ENCODE measurements around the gene PRSS37. TPM values are rescaled to one million over a fixed set of nuclear protein-coding genes. Genes with fewer than 3 reads are reported as not detected.

Gene PRSS37
- total RNA-seq: not detected

- DNase-seq: no peak
- no peak for ATAC-seq
- Mint-ChIP-seq H3K4me3 (no peak within 1 kb of the TSS), H3K27me3 (no peaks in the 10 kb centered on the region), H3K27ac (no peak within 1 kb of the TSS), H3K36me3 (no peaks in the 10 kb centered on the region), H3K9me3 (ENCODE audit: low read depth) (no peaks in the 10 kb centered on the region), H3K4me1 (no peaks in the 10 kb centered on the region)
- CTCF ChIA-PET: no interaction called here
Observed at GRCh38 chr7:141841385-141841784, at the start of gene PRSS37. Gene PRSS37 (minus strand): TSS chr7:141841485. CDS start chr7:141841049, 436 bp downstream.

- H3K4me1 Mint-ChIP-seq: no peaks in the 10 kb centered on the region
- ATAC-seq (no peak), DNase-seq (no peak)
- H3K4me3 Mint-ChIP-seq: no peak overlapping the region
- no peaks in the 10 kb centered on the region for H3K9me3 Mint-ChIP-seq (ENCODE audit: low read depth)
- CTCF ChIA-PET: interaction anchor here (0.9 to 1.5 kb wide), 2 partner anchors 11 to 234 kb away, joined by 3 read pairs; no protein-coding TSS in a partner anchor
- H3K27ac Mint-ChIP-seq: no peak overlapping the region
- no peaks in the 10 kb centered on the region for H3K36me3 Mint-ChIP-seq
- H3K27me3 Mint-ChIP-seq: no peaks in the 10 kb centered on the region
Observed at GRCh38 chr7:141889321-141889720, 48.0 kb upstream of the PRSS37 start.

GRCh38 chr7:141884539-141885225 is 43.4 kb upstream of the PRSS37 start:
- Mint-ChIP-seq H3K9me3 (ENCODE audit: low read depth) (no peaks in the 10 kb centered on the region), H3K36me3 (no peaks in the 10 kb centered on the region), H3K27me3 (no peaks in the 10 kb centered on the region), H3K4me1 (no peaks in the 10 kb centered on the region), H3K4me3 (no peak overlapping the region), H3K27ac (no peak overlapping the region)
- ATAC-seq (no peak), DNase-seq (no peak)
- CTCF ChIA-PET: no interaction called here

GRCh38 chr7:141880960-141881359 is 39.7 kb upstream of the PRSS37 start:
- Mint-ChIP-seq H3K4me1 (no peaks in the 10 kb centered on the region), H3K36me3 (no peaks in the 10 kb centered on the region), H3K27ac (no peak overlapping the region), H3K9me3 (ENCODE audit: low read depth) (peaks cover 4% of the 10 kb centered on the region), H3K27me3 (no peaks in the 10 kb centered on the region), H3K4me3 (no peak overlapping the region)
- DNase-seq: no peak
- no peak for ATAC-seq
- CTCF ChIA-PET: no interaction called here

GRCh38 chr7:141877365-141877764 is 36.1 kb upstream of the PRSS37 start:
- H3K27ac Mint-ChIP-seq: no peak overlapping the region
- DNase-seq: no peak
- CTCF ChIA-PET: no interaction called here
- H3K9me3 Mint-ChIP-seq (ENCODE audit: low read depth): peaks cover 4% of the 10 kb centered on the region
- no peak for ATAC-seq
- H3K27me3 Mint-ChIP-seq: no peaks in the 10 kb centered on the region
- H3K36me3 Mint-ChIP-seq: no peaks in the 10 kb centered on the region
- no peaks in the 10 kb centered on the region for H3K4me1 Mint-ChIP-seq
- H3K4me3 Mint-ChIP-seq: no peak overlapping the region

GRCh38 chr7:141876371-141876770 is 35.1 kb upstream of the PRSS37 start:
- H3K27me3 Mint-ChIP-seq: no peaks in the 10 kb centered on the region
- no peak for DNase-seq
- no peak overlapping the region for H3K4me3 Mint-ChIP-seq
- no peak overlapping the region for H3K27ac Mint-ChIP-seq
- CTCF ChIA-PET: no interaction called here
- H3K4me1 Mint-ChIP-seq: no peaks in the 10 kb centered on the region
- no peak for ATAC-seq
- no peaks in the 10 kb centered on the region for H3K36me3 Mint-ChIP-seq
- H3K9me3 Mint-ChIP-seq (ENCODE audit: low read depth): peaks cover 4% of the 10 kb centered on the region

- CTCF ChIA-PET: no interaction called here
- H3K4me3 Mint-ChIP-seq: no peak overlapping the region
- no peak for DNase-seq
- H3K36me3 Mint-ChIP-seq: no peaks in the 10 kb centered on the region
- no peak for ATAC-seq
- no peak overlapping the region for H3K27ac Mint-ChIP-seq
- H3K4me1 Mint-ChIP-seq: no peaks in the 10 kb centered on the region
- H3K27me3 Mint-ChIP-seq: no peaks in the 10 kb centered on the region
- H3K9me3 Mint-ChIP-seq (ENCODE audit: low read depth): peaks cover 4% of the 10 kb centered on the region
Observed at GRCh38 chr7:141875453-141875852, 34.2 kb upstream of the PRSS37 start.

GRCh38 chr7:141874787-141875186 is 33.5 kb upstream of the PRSS37 start:
- Mint-ChIP-seq H3K9me3 (ENCODE audit: low read depth) (peaks cover 4% of the 10 kb centered on the region), H3K4me3 (no peak overlapping the region), H3K36me3 (no peaks in the 10 kb centered on the region), H3K27me3 (no peaks in the 10 kb centered on the region), H3K27ac (no peak overlapping the region), H3K4me1 (no peaks in the 10 kb centered on the region)
- ATAC-seq (no peak), DNase-seq (no peak)
- CTCF ChIA-PET: no interaction called here

GRCh38 chr7:141872931-141873330 is 31.6 kb upstream of the PRSS37 start:
- Mint-ChIP-seq H3K4me3 (no peak overlapping the region), H3K4me1 (no peaks in the 10 kb centered on the region), H3K27me3 (no peaks in the 10 kb centered on the region), H3K36me3 (no peaks in the 10 kb centered on the region), H3K27ac (no peak overlapping the region), H3K9me3 (ENCODE audit: low read depth) (no peaks in the 10 kb centered on the region)
- DNase-seq (no peak), ATAC-seq (no peak)
- CTCF ChIA-PET: no interaction called here

- Mint-ChIP-seq H3K9me3 (ENCODE audit: low read depth) (no peaks in the 10 kb centered on the region), H3K36me3 (no peaks in the 10 kb centered on the region), H3K27me3 (no peaks in the 10 kb centered on the region), H3K27ac (no peak overlapping the region), H3K4me3 (no peak overlapping the region), H3K4me1 (no peaks in the 10 kb centered on the region)
- ATAC-seq: no peak
- CTCF ChIA-PET: no interaction called here
- DNase-seq: no peak
Observed at GRCh38 chr7:141866974-141867373, 25.7 kb upstream of the PRSS37 start.

- no peak overlapping the region for H3K27ac Mint-ChIP-seq
- DNase-seq: no peak
Observed at GRCh38 chr7:141864765-141865447, 23.6 kb upstream of the PRSS37 start.

GRCh38 chr7:141860207-141860606 is 18.9 kb upstream of the PRSS37 start:
- Mint-ChIP-seq H3K4me3 (no peak overlapping the region), H3K27me3 (no peaks in the 10 kb centered on the region), H3K9me3 (ENCODE audit: low read depth) (peaks cover 7% of the 10 kb centered on the region), H3K36me3 (no peaks in the 10 kb centered on the region), H3K27ac (no peak overlapping the region), H3K4me1 (no peaks in the 10 kb centered on the region)
- CTCF ChIA-PET: no interaction called here
- ATAC-seq (no peak), DNase-seq (no peak)

More at GRCh38 chr7:141864765-141865447, 23.6 kb upstream of the PRSS37 start:
- CTCF ChIA-PET: no interaction called here
- Mint-ChIP-seq H3K9me3 (ENCODE audit: low read depth) (no peaks in the 10 kb centered on the region), H3K27me3 (no peaks in the 10 kb centered on the region), H3K4me3 (no peak overlapping the region), H3K36me3 (no peaks in the 10 kb centered on the region), H3K4me1 (no peaks in the 10 kb centered on the region)
- no peak for ATAC-seq

GRCh38 chr7:141847996-141848395 is 6.7 kb upstream of the PRSS37 start:
- Mint-ChIP-seq H3K27me3 (no peaks in the 10 kb centered on the region), H3K27ac (no peak overlapping the region), H3K4me1 (no peaks in the 10 kb centered on the region), H3K9me3 (ENCODE audit: low read depth) (peaks cover 7% of the 10 kb centered on the region), H3K4me3 (no peak overlapping the region), H3K36me3 (no peaks in the 10 kb centered on the region)
- DNase-seq: no peak
- ATAC-seq: no peak
- CTCF ChIA-PET: no interaction called here

- CTCF ChIA-PET: no interaction called here
- H3K9me3 Mint-ChIP-seq (ENCODE audit: low read depth): peaks cover 2% of the 10 kb centered on the region
- H3K27ac Mint-ChIP-seq: no peak overlapping the region
- H3K27me3 Mint-ChIP-seq: no peaks in the 10 kb centered on the region
- ATAC-seq (no peak), DNase-seq (no peak)
- no peak overlapping the region for H3K4me3 Mint-ChIP-seq
- no peaks in the 10 kb centered on the region for H3K36me3 Mint-ChIP-seq
- no peaks in the 10 kb centered on the region for H3K4me1 Mint-ChIP-seq
Observed at GRCh38 chr7:141844256-141844655, 3.0 kb upstream of the PRSS37 start.
